Adrenal gland (tissue), 12 donors: ENCODE results near the gene MAGI2. TPM values are rescaled to one million over a fixed set of nuclear protein-coding genes. Genes with fewer than 3 reads are reported as not detected.

Experiments
- DNase-seq, 7 donors: peaks; one replicate each; pipeline ENCODE4 v3.0.0-alpha.2; 2019 to 2020
- H3K27ac ChIP-seq, 5 donors: fragments of 200-600 bp; sonication (generic) in 4 of 5; 1 replicate in 3 of 5; 2 replicates in 2 of 5; pipeline versions ENCODE4 v1.5.1 to v1.8.0; 2016 to 2020; ENCODE audit warnings: mild to moderate bottlenecking in 1 of 5
- H3K27me3 ChIP-seq: fragments of 200-600 bp; 2 replicates; pipeline ENCODE4 v1.8.0; 2021
- H3K36me3 ChIP-seq, 2 donors: fragments of 200-600 bp; replicated peaks in 1 of 2; 1 replicate in 1 of 2; 2 replicates in 1 of 2; pipeline versions ENCODE4 v1.5.1 to v1.8.0; 2018 to 2022
- H3K4me1 ChIP-seq, 2 donors: fragments of 200-600 bp; replicated peaks in 1 of 2; 1 replicate in 1 of 2; 2 replicates in 1 of 2; pipeline versions ENCODE4 v1.5.1 to v1.8.0; 2018 to 2021
- H3K4me3 ChIP-seq, 4 donors: fragments of 200-600 bp; sonication (generic) in 3 of 4; one replicate each; pipeline ENCODE4 v1.5.1; 2016 to 2018
- H3K9me3 ChIP-seq, 3 donors: fragments of 200-600 bp; sonication (generic) in 1 of 3; replicated peaks in 1 of 3; 1 replicate in 2 of 3; 2 replicates in 1 of 3; pipeline versions ENCODE4 v1.5.1 to v1.8.0; 2016 to 2021
- POLR2A ChIP-seq, 2 donors: fragments of 450-650 bp; IDR thresholded peaks; one replicate each; pipeline ENCODE4 v1.6.1; 2017; ENCODE audit warnings: antibody characterized with exemption in 2 of 2, mild to moderate bottlenecking in 2 of 2, moderate library complexity in 1 of 2
- WGBS, 4 donors: extraction: QIAGEN DNeasy Blood & Tissue Kit in 2 of 4; methylation state at CpG; one replicate each; pipeline versions ENCODE4 v1.1.5 to v1.1.7; 2013 to 2017; 5-methylcytosine and 5-hydroxymethylcytosine counted together
- intact Hi-C, 2 donors: fragments of 100-400 bp; cut with DNase I; formaldehyde crosslinking; loops; one replicate each; pipeline versions ENCODE4 v1.14.1 to v1.15.0; 2022 to 2023
- polyA plus RNA-seq, 3 donors: library from polyadenylated mRNA; stranded (reverse); fragments of 200-250 nt in 2 of 3; fragments of 350-450 nt in 1 of 3; fragmentation: Illumina TruSeq in 1 of 3; extraction: RNeasy Lipid Tissue Mini Kit (QIAGEN cat#74804) in 1 of 3; gene quantifications; one replicate each; pipeline ENCODE4 v1.2.3, GENCODE V29; 2013 to 2014
- total RNA-seq, 9 donors: library from RNA; depleted of rRNA in 4 of 9; stranded (reverse); fragments of >200 nt in 4 of 9; fragments of 120-200 nt in 1 of 9; fragmentation: NEBNext Ultra II Directional in 1 of 9; extraction: Animal tissue kit (Norgen Biotek cat#: 25700) in 1 of 9; gene quantifications; one replicate each; pipeline versions ENCODE4 v1.1.0 to v1.2.4, GENCODE V29; 2013 to 2023
- TF ChIP-seq, protein P1 (sequence below), 6 experiments: fragments of 450-650 bp in 4 of 6; fragments of 200-600 bp in 2 of 6; sonication (generic) in 1 of 6; IDR thresholded peaks; 1 replicate in 5 of 6; 2 replicates in 1 of 6; pipeline versions ENCODE4 v1.5.1 to v1.8.0; 2016 to 2021; ENCODE audit warnings: antibody characterized with exemption in 6 of 6, mild to moderate bottlenecking in 2 of 6, moderate library complexity in 1 of 6
- donor health status: healthy with polysubstance abuse.
- donor health status: Bipolar disorder and iron deficiency.
- donor health status: DM: yes; HTN: yes; CAD: no.
- donor health status: DM: no; HTN: no; CAD: no.
- donor health status: DM: no; HTN: no; CAD: no.
- donor health status: DM: yes; HTN: yes; CAD: no.

Gene MAGI2
- total and polyA plus RNA-seq, 12 donors: 3.2 to 37.1 (median 17.1) TPM

DNA sequence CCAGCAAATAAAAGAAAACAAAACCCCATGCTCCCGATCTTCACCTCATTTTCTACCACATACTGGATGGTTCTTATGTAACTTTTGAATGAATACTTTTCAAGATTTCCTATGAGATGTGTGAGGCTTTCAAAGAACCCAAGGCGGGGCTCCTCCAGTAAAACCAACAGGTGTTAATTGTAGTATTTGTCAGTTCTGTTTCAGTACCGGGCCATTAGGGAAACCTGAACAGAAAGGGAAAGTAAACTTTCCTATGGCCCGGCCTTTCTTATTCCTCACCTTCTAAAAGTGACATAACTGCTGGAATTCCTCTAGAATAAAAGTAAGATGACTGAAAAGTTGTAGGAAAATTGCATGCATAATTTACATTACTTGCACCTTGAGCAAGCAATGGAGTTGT, 672.9 kb downstream of the MAGI2 start:
- Histone ChIP-seq H3K4me1 (no peaks in the 10 kb centered on the region), H3K27ac (no peak overlapping the region), H3K9me3 (no peaks in the 10 kb centered on the region), H3K36me3 (no peaks in the 10 kb centered on the region), H3K27me3 (no peaks in the 10 kb centered on the region), H3K4me3 (no peak overlapping the region)
- intact Hi-C loops: no loop called here
- WGBS, 4 donors: 81 to 90% (median 87%) methylated on average over 4 of the region's 4 CpGs
- DNase-seq: no peak
- TF ChIP-seq, protein P1, sequence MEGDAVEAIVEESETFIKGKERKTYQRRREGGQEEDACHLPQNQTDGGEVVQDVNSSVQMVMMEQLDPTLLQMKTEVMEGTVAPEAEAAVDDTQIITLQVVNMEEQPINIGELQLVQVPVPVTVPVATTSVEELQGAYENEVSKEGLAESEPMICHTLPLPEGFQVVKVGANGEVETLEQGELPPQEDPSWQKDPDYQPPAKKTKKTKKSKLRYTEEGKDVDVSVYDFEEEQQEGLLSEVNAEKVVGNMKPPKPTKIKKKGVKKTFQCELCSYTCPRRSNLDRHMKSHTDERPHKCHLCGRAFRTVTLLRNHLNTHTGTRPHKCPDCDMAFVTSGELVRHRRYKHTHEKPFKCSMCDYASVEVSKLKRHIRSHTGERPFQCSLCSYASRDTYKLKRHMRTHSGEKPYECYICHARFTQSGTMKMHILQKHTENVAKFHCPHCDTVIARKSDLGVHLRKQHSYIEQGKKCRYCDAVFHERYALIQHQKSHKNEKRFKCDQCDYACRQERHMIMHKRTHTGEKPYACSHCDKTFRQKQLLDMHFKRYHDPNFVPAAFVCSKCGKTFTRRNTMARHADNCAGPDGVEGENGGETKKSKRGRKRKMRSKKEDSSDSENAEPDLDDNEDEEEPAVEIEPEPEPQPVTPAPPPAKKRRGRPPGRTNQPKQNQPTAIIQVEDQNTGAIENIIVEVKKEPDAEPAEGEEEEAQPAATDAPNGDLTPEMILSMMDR (IDR thresholded peaks at IDR 0.05): no peak
- TF ChIP-seq POLR2A (IDR thresholded peaks at IDR 0.05): no peak

DNA sequence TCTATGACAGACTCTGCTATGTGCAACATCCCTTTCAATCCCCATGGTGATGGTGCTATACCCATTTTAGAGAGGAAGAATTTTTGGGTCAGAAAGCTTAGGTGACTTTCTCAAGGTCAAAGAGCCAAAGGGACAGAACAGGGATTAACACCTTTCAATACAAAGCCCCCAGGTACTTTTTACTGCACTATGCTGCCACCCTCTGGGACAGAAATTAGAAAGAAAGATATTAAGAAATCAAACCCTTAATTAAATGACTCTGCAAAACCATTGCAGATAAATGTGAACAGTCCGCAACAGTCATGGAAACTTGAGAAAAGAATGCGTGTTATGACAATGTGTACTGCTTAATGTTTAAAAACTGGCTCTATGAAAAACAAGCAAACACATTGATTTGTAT, 673.7 kb downstream of the MAGI2 start:
- no peak overlapping the region for H3K27ac ChIP-seq
- no peak for TF ChIP-seq POLR2A (IDR thresholded peaks at IDR 0.05)
- TF ChIP-seq, protein P1 (IDR thresholded peaks at IDR 0.05): no peak
- no peak for DNase-seq
- no peaks in the 10 kb centered on the region for H3K9me3 ChIP-seq
- no peak overlapping the region for H3K4me3 ChIP-seq
- H3K4me1 ChIP-seq: no peaks in the 10 kb centered on the region
- WGBS, 4 donors: 92 to 97% (median 94%) methylated on average over 2 of the region's 2 CpGs
- H3K27me3 ChIP-seq: no peaks in the 10 kb centered on the region
- H3K36me3 ChIP-seq: no peaks in the 10 kb centered on the region
- intact Hi-C loops: no loop called here

DNA sequence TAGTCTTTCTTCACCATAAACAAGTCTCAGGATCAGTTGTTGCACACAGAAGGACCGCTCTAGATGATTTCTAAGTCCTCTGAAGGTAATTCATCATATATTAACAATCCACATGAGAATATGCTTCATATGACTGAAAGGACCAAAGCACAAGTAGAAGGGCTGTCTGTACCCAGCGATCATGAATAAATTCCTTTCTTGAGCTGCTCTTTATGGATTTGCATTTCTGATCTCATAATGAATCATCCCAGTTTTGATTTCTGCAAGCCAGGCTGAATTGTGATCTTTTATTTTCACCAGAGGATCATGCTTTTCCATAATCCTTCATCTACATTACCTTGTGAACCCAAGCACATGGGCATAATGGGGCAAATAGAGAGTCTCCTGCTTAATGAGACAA, 675.6 kb downstream of the MAGI2 start:
- intact Hi-C loops: no loop called here
- no peaks in the 10 kb centered on the region for H3K27me3 ChIP-seq
- no peak for DNase-seq
- H3K4me3 ChIP-seq: no peak overlapping the region
- H3K4me1 ChIP-seq: no peaks in the 10 kb centered on the region
- H3K36me3 ChIP-seq: no peaks in the 10 kb centered on the region
- H3K9me3 ChIP-seq: no peaks in the 10 kb centered on the region
- WGBS, 4 donors: 76 to 87% (median 84%) methylated on average over 2 of the region's 2 CpGs
- no peak for TF ChIP-seq POLR2A (IDR thresholded peaks at IDR 0.05)
- TF ChIP-seq, protein P1 (IDR thresholded peaks at IDR 0.05): no peak
- H3K27ac ChIP-seq: no peak overlapping the region

DNA sequence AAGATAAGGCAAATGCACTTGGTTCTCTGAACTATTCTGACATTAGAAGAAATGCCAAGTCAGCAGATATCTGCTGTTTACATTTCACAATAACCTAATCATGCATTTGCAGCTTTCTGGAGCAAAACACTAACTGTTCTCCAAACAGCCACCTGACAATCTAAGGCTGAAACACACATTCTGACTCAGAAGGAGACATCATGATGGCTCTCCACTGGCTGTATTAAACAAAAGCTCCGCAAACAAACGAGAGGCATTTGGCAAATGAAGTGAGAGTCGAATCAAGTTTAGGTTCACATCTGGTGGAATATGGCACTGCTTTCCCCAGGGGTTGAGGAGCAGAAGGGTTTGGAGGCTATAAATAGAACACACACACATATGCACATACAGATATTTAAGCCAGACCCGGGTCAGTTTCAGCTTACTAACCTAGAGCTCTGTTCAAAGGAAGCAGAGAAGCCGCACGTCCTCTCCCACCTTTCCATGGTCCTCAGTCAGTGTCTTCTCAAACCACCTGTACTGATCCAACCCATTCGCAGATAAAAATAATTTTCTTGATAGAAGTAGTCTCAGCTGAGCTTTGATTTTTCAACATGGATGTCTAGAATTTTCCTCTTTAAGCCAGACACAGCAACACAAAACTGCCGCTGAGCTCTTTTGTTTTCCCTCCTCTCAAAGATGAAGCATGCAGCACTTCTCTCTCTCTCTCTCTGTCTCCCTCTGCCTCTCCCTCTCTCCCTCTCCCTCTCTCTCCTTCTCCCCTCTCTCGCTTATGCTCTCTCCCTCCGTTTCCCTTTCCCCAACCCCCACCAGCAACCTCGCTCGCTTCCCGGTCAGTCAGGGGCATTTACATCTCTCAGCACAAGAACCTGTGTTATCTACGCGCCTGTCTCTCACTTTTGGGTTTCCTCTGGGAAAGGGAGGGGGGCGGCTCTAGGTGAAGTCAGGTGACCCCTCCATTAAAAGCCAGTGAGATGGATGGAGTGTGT, 682.8 kb downstream of the MAGI2 start:
- WGBS, 4 donors: 32 to 40% (median 35%) methylated on average over 16 of the region's 16 CpGs

More for the DNA sequence above, 682.8 kb downstream of the MAGI2 start:
- TF ChIP-seq POLR2A (IDR thresholded peaks at IDR 0.05): no peak
- TF ChIP-seq, protein P1 (IDR thresholded peaks at IDR 0.05): no peak
- no peaks in the 10 kb centered on the region for H3K36me3 ChIP-seq
- peaks cover 0 to 14% of the 10 kb centered on the region in 2 donors for H3K4me1 ChIP-seq
- H3K4me3 ChIP-seq: no peak overlapping the region
- intact Hi-C loops: no loop called here
- DNase-seq: no peak
- no peaks in the 10 kb centered on the region for H3K9me3 ChIP-seq
- no peak overlapping the region for H3K27ac ChIP-seq
- no peaks in the 10 kb centered on the region for H3K27me3 ChIP-seq
